Neural progenitor cell (in vitro differentiated cells): ENCODE data around the gene MSH3.

Experiments
- CTCF ChIP-seq: fragments of 200-600 bp; sonication (generic); IDR thresholded peaks from 2 replicates; pipeline ENCODE4 v1.5.1; 2017; ENCODE audit warnings: antibody characterized with exemption, mild to moderate bottlenecking
- EZH2 ChIP-seq: fragments of 200-600 bp; sonication (generic); IDR thresholded peaks from 2 replicates; pipeline ENCODE4 v1.6.1; 2017; ENCODE audit warnings: antibody characterized with exemption, mild to moderate bottlenecking, moderate library complexity
- EZH2phosphoT487 ChIP-seq: fragments of 200-600 bp; sonication (generic); IDR thresholded peaks from 2 replicates; pipeline ENCODE4 v1.6.1; 2017; ENCODE audit warnings: antibody characterized with exemption

GRCh38 chr5:80804332-80804731 lies 149.9 kb downstream of the MSH3 start:
- TF ChIP-seq CTCF: peak; percentile 8
- TF ChIP-seq EZH2: no peak
- no peak for TF ChIP-seq EZH2phosphoT487
